Measurements from ENCODE around the gene FREM1.

Gene FREM1

GRCh38 chr9:14863402-14863801, 46.8 kb downstream of the FREM1 start:
- Histone ChIP-seq H3K4me1 (ENCODE audit: insufficient read depth, insufficient read length) (no peaks in the 10 kb centered on the region), H3K27me3 (ENCODE audit: insufficient read depth, insufficient read length) (no peaks in the 10 kb centered on the region), H3K36me3 (ENCODE audit: insufficient read depth, insufficient read length, low read length) (no peaks in the 10 kb centered on the region), H3K9ac (ENCODE audit: insufficient read length, low read depth) (no peak overlapping the region), H3K9me3 (ENCODE audit: insufficient read depth, low read length) (no peaks in the 10 kb centered on the region), H3K4me3 (ENCODE audit: insufficient read length, low read depth) (no peak overlapping the region)
- no peak for DNase-seq (ENCODE audit: low read depth, low spot score)
- TF ChIP-seq SUZ12 (IDR thresholded peaks at IDR 0.05; ENCODE audit: extremely low read depth, insufficient read depth, insufficient read length): no peak
- TF ChIP-seq YY1 (IDR thresholded peaks at IDR 0.05; ENCODE audit: insufficient read depth, insufficient read length): no peak

GRCh38 chr9:14857449-14858305, 52.6 kb downstream of the FREM1 start:
- H3K4me3 ChIP-seq (ENCODE audit: insufficient read length, low read depth): no peak overlapping the region
- H3K9ac ChIP-seq (ENCODE audit: insufficient read length, low read depth): no peak overlapping the region
- no peaks in the 10 kb centered on the region for H3K4me1 ChIP-seq (ENCODE audit: insufficient read depth, insufficient read length)
- no peaks in the 10 kb centered on the region for H3K27me3 ChIP-seq (ENCODE audit: insufficient read depth, insufficient read length)
- no peak for DNase-seq (ENCODE audit: low read depth, low spot score)
- H3K36me3 ChIP-seq (ENCODE audit: insufficient read depth, insufficient read length, low read length): no peaks in the 10 kb centered on the region
- TF ChIP-seq SUZ12 (IDR thresholded peaks at IDR 0.05; ENCODE audit: extremely low read depth, insufficient read depth, insufficient read length) (no peak), ZNF274 (IDR thresholded peaks at IDR 0.05; ENCODE audit: low read depth, low read length) (no peak), YY1 (IDR thresholded peaks at IDR 0.05; ENCODE audit: insufficient read depth, insufficient read length) (no peak)
- H3K9me3 ChIP-seq (ENCODE audit: insufficient read depth, low read length): no peaks in the 10 kb centered on the region

GRCh38 chr9:14849851-14850250, 60.4 kb downstream of the FREM1 start:
- no peaks in the 10 kb centered on the region for H3K27me3 ChIP-seq (ENCODE audit: insufficient read depth, insufficient read length)
- no peaks in the 10 kb centered on the region for H3K4me1 ChIP-seq (ENCODE audit: insufficient read depth, insufficient read length)
- H3K36me3 ChIP-seq (ENCODE audit: insufficient read depth, insufficient read length, low read length): no peaks in the 10 kb centered on the region
- no peaks in the 10 kb centered on the region for H3K9me3 ChIP-seq (ENCODE audit: insufficient read depth, low read length)
- H3K4me3 ChIP-seq (ENCODE audit: insufficient read length, low read depth): no peak overlapping the region
- no peak for DNase-seq (ENCODE audit: low read depth, low spot score)
- no peak overlapping the region for H3K9ac ChIP-seq (ENCODE audit: insufficient read length, low read depth)
- TF ChIP-seq ZNF274 (IDR thresholded peaks at IDR 0.05; ENCODE audit: low read depth, low read length): no peak
- TF ChIP-seq SUZ12 (IDR thresholded peaks at IDR 0.05; ENCODE audit: extremely low read depth, insufficient read depth, insufficient read length): no peak

- Histone ChIP-seq H3K4me1 (ENCODE audit: insufficient read depth, insufficient read length) (no peaks in the 10 kb centered on the region), H3K9me3 (ENCODE audit: insufficient read depth, low read length) (no peaks in the 10 kb centered on the region), H3K4me3 (ENCODE audit: insufficient read length, low read depth) (no peak overlapping the region), H3K27me3 (ENCODE audit: insufficient read depth, insufficient read length) (no peaks in the 10 kb centered on the region), H3K36me3 (ENCODE audit: insufficient read depth, insufficient read length, low read length) (no peaks in the 10 kb centered on the region), H3K9ac (ENCODE audit: insufficient read length, low read depth) (no peak overlapping the region)
- no peak for DNase-seq (ENCODE audit: low read depth, low spot score)
- TF ChIP-seq ZNF274 (IDR thresholded peaks at IDR 0.05; ENCODE audit: low read depth, low read length): no peak
- TF ChIP-seq SUZ12 (IDR thresholded peaks at IDR 0.05; ENCODE audit: extremely low read depth, insufficient read depth, insufficient read length): no peak
- no peak for TF ChIP-seq YY1 (IDR thresholded peaks at IDR 0.05; ENCODE audit: insufficient read depth, insufficient read length)
These were observed 60.9 kb downstream of the FREM1 start for GRCh38 chr9:14849296-14849695.

GRCh38 chr9:14846871-14847311, 63.3 kb downstream of the FREM1 start:
- no peaks in the 10 kb centered on the region for H3K4me1 ChIP-seq (ENCODE audit: insufficient read depth, insufficient read length)
- no peak overlapping the region for H3K4me3 ChIP-seq (ENCODE audit: insufficient read length, low read depth)
- H3K36me3 ChIP-seq (ENCODE audit: insufficient read depth, insufficient read length, low read length): no peaks in the 10 kb centered on the region
- peak; percentile 75 for DNase-seq (ENCODE audit: low read depth, low spot score)
- no peaks in the 10 kb centered on the region for H3K27me3 ChIP-seq (ENCODE audit: insufficient read depth, insufficient read length)
- TF ChIP-seq ZNF274 (IDR thresholded peaks at IDR 0.05; ENCODE audit: low read depth, low read length) (no peak), YY1 (IDR thresholded peaks at IDR 0.05; ENCODE audit: insufficient read depth, insufficient read length) (no peak), SUZ12 (IDR thresholded peaks at IDR 0.05; ENCODE audit: extremely low read depth, insufficient read depth, insufficient read length) (no peak)
- no peak overlapping the region for H3K9ac ChIP-seq (ENCODE audit: insufficient read length, low read depth)
- no peaks in the 10 kb centered on the region for H3K9me3 ChIP-seq (ENCODE audit: insufficient read depth, low read length)

GRCh38 chr9:14843163-14843562, 67.1 kb downstream of the FREM1 start:
- H3K36me3 ChIP-seq (ENCODE audit: insufficient read depth, insufficient read length, low read length): no peaks in the 10 kb centered on the region
- no peaks in the 10 kb centered on the region for H3K9me3 ChIP-seq (ENCODE audit: insufficient read depth, low read length)
- no peak for DNase-seq (ENCODE audit: low read depth, low spot score)
- no peak overlapping the region for H3K9ac ChIP-seq (ENCODE audit: insufficient read length, low read depth)
- no peaks in the 10 kb centered on the region for H3K4me1 ChIP-seq (ENCODE audit: insufficient read depth, insufficient read length)
- TF ChIP-seq YY1 (IDR thresholded peaks at IDR 0.05; ENCODE audit: insufficient read depth, insufficient read length) (no peak), ZNF274 (IDR thresholded peaks at IDR 0.05; ENCODE audit: low read depth, low read length) (no peak)
- H3K4me3 ChIP-seq (ENCODE audit: insufficient read length, low read depth): no peak overlapping the region
- H3K27me3 ChIP-seq (ENCODE audit: insufficient read depth, insufficient read length): no peaks in the 10 kb centered on the region

GRCh38 chr9:14842269-14842668, 68.0 kb downstream of the FREM1 start:
- no peak for TF ChIP-seq YY1 (IDR thresholded peaks at IDR 0.05; ENCODE audit: insufficient read depth, insufficient read length)
- DNase-seq (ENCODE audit: low read depth, low spot score): no peak
- no peaks in the 10 kb centered on the region for H3K27me3 ChIP-seq (ENCODE audit: insufficient read depth, insufficient read length)
- no peaks in the 10 kb centered on the region for H3K4me1 ChIP-seq (ENCODE audit: insufficient read depth, insufficient read length)
- H3K36me3 ChIP-seq (ENCODE audit: insufficient read depth, insufficient read length, low read length): no peaks in the 10 kb centered on the region
- no peak overlapping the region for H3K4me3 ChIP-seq (ENCODE audit: insufficient read length, low read depth)
- H3K9ac ChIP-seq (ENCODE audit: insufficient read length, low read depth): no peak overlapping the region
- no peaks in the 10 kb centered on the region for H3K9me3 ChIP-seq (ENCODE audit: insufficient read depth, low read length)

Measured in NT2/D1 (cell line).